ENCODE data around the gene UBB. TPM values are rescaled to one million over a fixed set of nuclear protein-coding genes. Genes with fewer than 3 reads are reported as not detected.

UBB gene
- total and polyA plus RNA-seq, 9 of the 15 experiments (the other 6 are each of a cell fraction or from before 2014, with no cell fraction given), result 1,069 to 4,143 (median 1,696) TPM

DNA sequence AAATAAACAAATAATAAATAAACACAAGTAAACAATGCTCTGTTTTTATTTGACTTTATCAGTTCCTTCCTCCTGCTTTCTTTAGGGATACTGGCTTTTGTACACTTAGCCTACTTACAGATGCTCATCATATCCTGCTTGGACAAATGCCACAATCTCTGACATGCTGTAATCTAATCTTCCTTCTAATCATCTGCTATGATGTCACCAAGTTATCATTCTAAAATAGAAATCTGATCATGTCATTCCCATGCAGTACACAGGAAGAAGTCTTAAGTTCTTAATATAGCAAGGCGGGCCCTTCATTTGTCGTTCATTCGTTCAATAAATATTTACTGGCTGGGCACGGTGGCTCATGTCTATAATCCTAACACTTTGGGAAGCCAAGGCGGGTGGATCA is 9.1 kb upstream of the UBB start:
- H3K9ac ChIP-seq (ENCODE audit: insufficient read depth in 1 of 2, low read depth in 2 of 2, low read length in 2 of 2), result no peak overlapping the region
- WGBS (ENCODE audit: insufficient coverage, low coverage, missing lambda C conversion rate), result 88% methylated on average over 5 of the region's 5 CpGs
- ChIA-PET CTCF (ENCODE audit: low intra/inter-chr PET ratio) (no interaction called here), POLR2A (interaction anchor here (1.0 to 1.1 kb wide), 2 partner anchors 9 to 14 kb away, joined by 3 read pairs; partner anchors contain the start of gene UBB)
- ATAC-seq (no peak), DNase-seq (ENCODE audit: extremely low read depth in 1 of 4, low spot score in 3 of 4) (no peak), FAIRE-seq (no peak)
- BruUV-seq (replicated peaks), result no TSS peak
- H3K4me2 ChIP-seq (ENCODE audit: insufficient read depth, low read length), result no peak overlapping the region
- no peak overlapping the region for H3K4me3 ChIP-seq
- H3K36me3 ChIP-seq (ENCODE audit: control insufficient read depth, insufficient read depth, low read length), result no peaks in the 10 kb centered on the region
- H4K20me1 ChIP-seq (replicated peaks; ENCODE audit: control insufficient read depth, insufficient read depth, low read length), result no peaks in the 10 kb centered on the region
- no peaks in the 10 kb centered on the region for H3K9me3 ChIP-seq (replicated peaks; ENCODE audit: control insufficient read depth, insufficient read depth, low read depth, low read length)
- H3K4me1 ChIP-seq (replicated peaks in 1 of 2; ENCODE audit: control insufficient read depth in 2 of 2, insufficient read depth in 2 of 2, low read length in 2 of 2), result no peaks in the 10 kb centered on the region
- no peaks in the 10 kb centered on the region for H3K9me1 ChIP-seq (ENCODE audit: control insufficient read depth, insufficient read depth, low read length)
- no peak overlapping the region for H2AFZ ChIP-seq (ENCODE audit: low read depth, low read length)
- H3K79me2 ChIP-seq (ENCODE audit: control insufficient read depth, insufficient read depth, low read length), result no peaks in the 10 kb centered on the region
- no peak overlapping the region for H3K27ac ChIP-seq (ENCODE audit: extremely low read depth, low read depth, low read length)
- no peaks in the 10 kb centered on the region for H3K27me3 ChIP-seq (ENCODE audit: control insufficient read depth in 2 of 2, insufficient read depth in 2 of 2, low read length in 2 of 2)
- in situ Hi-C loops (cut with MboI), result no loop called here
- intact Hi-C loops (cut with micrococcal nuclease), result no loop called here
- TF ChIP-seq KLF6 (CRISPR knock-in tag; IDR thresholded peaks at IDR 0.05; ENCODE audit: borderline replicate concordance), result no peak
- TF ChIP-seq, protein P1, sequence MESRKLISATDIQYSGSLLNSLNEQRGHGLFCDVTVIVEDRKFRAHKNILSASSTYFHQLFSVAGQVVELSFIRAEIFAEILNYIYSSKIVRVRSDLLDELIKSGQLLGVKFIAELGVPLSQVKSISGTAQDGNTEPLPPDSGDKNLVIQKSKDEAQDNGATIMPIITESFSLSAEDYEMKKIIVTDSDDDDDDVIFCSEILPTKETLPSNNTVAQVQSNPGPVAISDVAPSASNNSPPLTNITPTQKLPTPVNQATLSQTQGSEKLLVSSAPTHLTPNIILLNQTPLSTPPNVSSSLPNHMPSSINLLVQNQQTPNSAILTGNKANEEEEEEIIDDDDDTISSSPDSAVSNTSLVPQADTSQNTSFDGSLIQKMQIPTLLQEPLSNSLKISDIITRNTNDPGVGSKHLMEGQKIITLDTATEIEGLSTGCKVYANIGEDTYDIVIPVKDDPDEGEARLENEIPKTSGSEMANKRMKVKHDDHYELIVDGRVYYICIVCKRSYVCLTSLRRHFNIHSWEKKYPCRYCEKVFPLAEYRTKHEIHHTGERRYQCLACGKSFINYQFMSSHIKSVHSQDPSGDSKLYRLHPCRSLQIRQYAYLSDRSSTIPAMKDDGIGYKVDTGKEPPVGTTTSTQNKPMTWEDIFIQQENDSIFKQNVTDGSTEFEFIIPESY (CRISPR knock-in tag; IDR thresholded peaks at IDR 0.05), result no peak
- 0 out of 2 replicates have a peak, but pooled peaks have one; percentile 11 for TF ChIP-seq NFIC (IDR thresholded peaks at IDR 0.05)
- peak; percentile 9; the same call in 1 of the 2 replicates for TF ChIP-seq CBFA2T3 (IDR thresholded peaks at IDR 0.05)
- TF ChIP-seq BRD4 (IDR thresholded peaks at IDR 0.05), result no peak
- TF ChIP-seq TOE1 (IDR thresholded peaks at IDR 0.05; ENCODE audit: borderline replicate concordance), result no peak
- TF ChIP-seq TOE1 (CRISPR knock-in tag; IDR thresholded peaks at IDR 0.05; ENCODE audit: borderline replicate concordance, low read depth), result no peak
- TF ChIP-seq, protein P2, sequence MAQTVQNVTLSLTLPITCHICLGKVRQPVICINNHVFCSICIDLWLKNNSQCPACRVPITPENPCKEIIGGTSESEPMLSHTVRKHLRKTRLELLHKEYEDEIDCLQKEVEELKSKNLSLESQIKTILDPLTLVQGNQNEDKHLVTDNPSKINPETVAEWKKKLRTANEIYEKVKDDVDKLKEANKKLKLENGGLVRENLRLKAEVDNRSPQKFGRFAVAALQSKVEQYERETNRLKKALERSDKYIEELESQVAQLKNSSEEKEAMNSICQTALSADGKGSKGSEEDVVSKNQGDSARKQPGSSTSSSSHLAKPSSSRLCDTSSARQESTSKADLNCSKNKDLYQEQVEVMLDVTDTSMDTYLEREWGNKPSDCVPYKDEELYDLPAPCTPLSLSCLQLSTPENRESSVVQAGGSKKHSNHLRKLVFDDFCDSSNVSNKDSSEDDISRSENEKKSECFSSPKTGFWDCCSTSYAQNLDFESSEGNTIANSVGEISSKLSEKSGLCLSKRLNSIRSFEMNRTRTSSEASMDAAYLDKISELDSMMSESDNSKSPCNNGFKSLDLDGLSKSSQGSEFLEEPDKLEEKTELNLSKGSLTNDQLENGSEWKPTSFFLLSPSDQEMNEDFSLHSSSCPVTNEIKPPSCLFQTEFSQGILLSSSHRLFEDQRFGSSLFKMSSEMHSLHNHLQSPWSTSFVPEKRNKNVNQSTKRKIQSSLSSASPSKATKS (CRISPR knock-in tag; IDR thresholded peaks at IDR 0.05), result no peak
- no peak for TF ChIP-seq ZNF253 (CRISPR knock-in tag; conservative IDR thresholded peaks at IDR 0.05)
- 0 out of 2 replicates have a peak, but pooled peaks have one; percentile 27 for TF ChIP-seq JUND (IDR thresholded peaks at IDR 0.05; ENCODE audit: borderline replicate concordance, low read depth, low read length)
- TF ChIP-seq JUND (tag; IDR thresholded peaks at IDR 0.05; ENCODE audit: borderline replicate concordance, low read depth, low read length), result no peak
- TF ChIP-seq RFX7 (CRISPR knock-in tag; IDR thresholded peaks at IDR 0.05), result no peak
- TF ChIP-seq, protein P3, sequence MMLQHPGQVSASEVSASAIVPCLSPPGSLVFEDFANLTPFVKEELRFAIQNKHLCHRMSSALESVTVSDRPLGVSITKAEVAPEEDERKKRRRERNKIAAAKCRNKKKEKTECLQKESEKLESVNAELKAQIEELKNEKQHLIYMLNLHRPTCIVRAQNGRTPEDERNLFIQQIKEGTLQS (IDR thresholded peaks at IDR 0.05), result 0 out of 2 replicates have a peak, but pooled peaks have one; percentile 28
- TF ChIP-seq, protein P3 (CRISPR knock-in tag; conservative IDR thresholded peaks at IDR 0.05), result no peak
- TF ChIP-seq, protein P4, sequence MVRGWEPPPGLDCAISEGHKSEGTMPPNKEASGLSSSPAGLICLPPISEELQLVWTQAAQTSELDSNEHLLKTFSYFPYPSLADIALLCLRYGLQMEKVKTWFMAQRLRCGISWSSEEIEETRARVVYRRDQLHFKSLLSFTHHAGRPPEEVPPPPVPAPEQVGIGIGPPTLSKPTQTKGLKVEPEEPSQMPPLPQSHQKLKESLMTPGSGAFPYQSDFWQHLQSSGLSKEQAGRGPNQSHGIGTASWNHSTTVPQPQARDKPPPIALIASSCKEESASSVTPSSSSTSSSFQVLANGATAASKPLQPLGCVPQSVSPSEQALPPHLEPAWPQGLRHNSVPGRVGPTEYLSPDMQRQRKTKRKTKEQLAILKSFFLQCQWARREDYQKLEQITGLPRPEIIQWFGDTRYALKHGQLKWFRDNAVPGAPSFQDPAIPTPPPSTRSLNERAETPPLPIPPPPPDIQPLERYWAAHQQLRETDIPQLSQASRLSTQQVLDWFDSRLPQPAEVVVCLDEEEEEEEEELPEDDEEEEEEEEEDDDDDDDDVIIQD (CRISPR knock-in tag; IDR thresholded peaks at IDR 0.05), result no peak
- no peak for TF ChIP-seq ZNF124 (CRISPR knock-in tag; IDR thresholded peaks at IDR 0.05)
- no peak for TF ChIP-seq GABPB2 (CRISPR knock-in tag; conservative IDR thresholded peaks at IDR 0.05)

All from K562 (cell line).